Endodermal cell (in vitro differentiated cells): Measurements from ENCODE around the gene APIP. TPM values are rescaled to one million over a fixed set of nuclear protein-coding genes. Genes with fewer than 3 reads are reported as not detected.

ENCODE experiments used
- DNase-seq: peaks from one replicate; pipeline ENCODE4 v3.0.0-alpha.2; 2017
- H3K27ac ChIP-seq: 2 replicates; pipeline ENCODE4 v1.5.1; 2013; ENCODE audit warnings: mild to moderate bottlenecking, low read depth, low read length, moderate library complexity
- H3K27me3 ChIP-seq: 2 replicates; pipeline ENCODE4 v1.6.1; 2013; ENCODE audit warnings: mild to moderate bottlenecking, low read length, moderate library complexity; ENCODE audit not compliant: insufficient read depth, control insufficient read depth, poor library complexity, severe bottlenecking
- H3K36me3 ChIP-seq: 2 replicates; pipeline ENCODE4 v1.7.0; 2013; ENCODE audit warnings: mild to moderate bottlenecking, low read length, moderate library complexity; ENCODE audit not compliant: control insufficient read depth, insufficient read depth
- H3K4me1 ChIP-seq: one replicate; pipeline ENCODE4 v1.7.0; 2013; ENCODE audit warnings: low read length; ENCODE audit not compliant: control insufficient read depth, insufficient read depth
- H3K4me3 ChIP-seq: 2 replicates; pipeline ENCODE4 v1.5.1; 2013; ENCODE audit warnings: mild to moderate bottlenecking, low read length, moderate library complexity
- H3K9ac ChIP-seq: 2 replicates; pipeline ENCODE4 v1.6.1; 2013; ENCODE audit warnings: mild to moderate bottlenecking, low read length, moderate library complexity; ENCODE audit not compliant: poor library complexity, severe bottlenecking; ENCODE audit errors: extremely low read depth
- H3K9me3 ChIP-seq: 2 replicates; pipeline ENCODE4 v1.6.1; 2013; ENCODE audit warnings: mild to moderate bottlenecking, low read length, moderate library complexity; ENCODE audit not compliant: control insufficient read depth
- H3K27ac Mint-ChIP-seq: 2 replicates; pipeline ENCODE4 v1.8.0; 2020; ENCODE audit warnings: mixed read lengths
- H3K27me3 Mint-ChIP-seq: 2 replicates; pipeline ENCODE4 v1.8.0; 2021; ENCODE audit warnings: mild to moderate bottlenecking, mixed read lengths; ENCODE audit not compliant: insufficient read depth
- H3K36me3 Mint-ChIP-seq: 2 replicates; pipeline ENCODE4 v1.8.0; 2020; ENCODE audit warnings: low read depth, mixed read lengths
- H3K4me1 Mint-ChIP-seq: 2 replicates; pipeline ENCODE4 v1.8.0; 2020; ENCODE audit warnings: mixed read lengths
- H3K4me3 Mint-ChIP-seq: 2 replicates; pipeline ENCODE4 v1.8.0; 2020; ENCODE audit warnings: mild to moderate bottlenecking, moderate library complexity, mixed read lengths
- H3K9me3 Mint-ChIP-seq: 2 replicates; pipeline ENCODE4 v1.8.0; 2020; ENCODE audit warnings: mild to moderate bottlenecking, mixed read lengths
- WGBS, 2 experiments: methylation state at CpG; one replicate each; pipeline versions ENCODE4 v1.1.5 to v1.1.7; 2013; ENCODE audit warnings: missing lambda C conversion rate in 2 of 2, mixed read lengths in 1 of 2; ENCODE audit not compliant: insufficient coverage in 1 of 2, insufficient read length in 1 of 2; 5-methylcytosine and 5-hydroxymethylcytosine counted together
- total RNA-seq, 2 donors: library from RNA; stranded (reverse); fragmentation: NEBNext Ultra II Directional in 1 of 2; extraction: Animal tissue kit (Norgen Biotek cat#: 25700) in 1 of 2; gene quantifications; 2 replicates in 1 of 2; 3 replicates in 1 of 2; pipeline ENCODE4 v1.2.1, GENCODE V29; 2021
- TF ChIP-seq, protein P1 (sequence below): fragments of 200-600 bp; sonication (generic); conservative IDR thresholded peaks from 2 replicates; pipeline ENCODE4 v1.5.0; 2021; ENCODE audit warnings: antibody characterized with exemption, mild to moderate bottlenecking

Gene APIP
- total RNA-seq, 2 donors from 2014 or later = 31.8 to 46.2 TPM

DNA sequence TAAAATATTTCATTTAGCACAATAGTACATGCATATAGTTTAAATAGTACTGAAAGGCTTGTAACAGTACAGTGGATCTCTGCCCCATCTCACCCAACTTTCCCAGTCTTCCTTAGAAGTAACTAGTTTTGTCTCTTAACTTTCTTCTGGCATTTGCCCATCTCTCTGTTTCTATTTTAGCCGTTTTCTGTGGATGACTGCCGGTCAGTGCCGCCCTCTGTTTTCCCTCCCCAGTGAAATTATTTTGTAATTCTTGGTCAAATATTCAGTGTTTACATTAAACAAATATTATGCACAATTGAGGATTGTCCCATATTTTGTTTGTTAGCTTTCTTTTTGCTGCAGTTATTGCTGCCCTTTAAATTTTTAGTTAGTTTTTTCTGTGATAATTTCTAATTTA, 8.5 kb upstream of the APIP start:
- Mint-ChIP-seq H3K4me1 (peaks cover 26% of the 10 kb centered on the region), H3K4me3 (no peak overlapping the region), H3K27me3 (no peaks in the 10 kb centered on the region), H3K27ac (no peak overlapping the region), H3K9me3 (no peaks in the 10 kb centered on the region), H3K36me3 (peaks cover 3% of the 10 kb centered on the region)
- Histone ChIP-seq H3K4me3 (no peak overlapping the region), H3K9ac (no peak overlapping the region), H3K4me1 (no peaks in the 10 kb centered on the region), H3K36me3 (peaks cover 18% of the 10 kb centered on the region), H3K27me3 (no peaks in the 10 kb centered on the region), H3K27ac (no peak overlapping the region), H3K9me3 (no peaks in the 10 kb centered on the region)
- TF ChIP-seq, protein P1, sequence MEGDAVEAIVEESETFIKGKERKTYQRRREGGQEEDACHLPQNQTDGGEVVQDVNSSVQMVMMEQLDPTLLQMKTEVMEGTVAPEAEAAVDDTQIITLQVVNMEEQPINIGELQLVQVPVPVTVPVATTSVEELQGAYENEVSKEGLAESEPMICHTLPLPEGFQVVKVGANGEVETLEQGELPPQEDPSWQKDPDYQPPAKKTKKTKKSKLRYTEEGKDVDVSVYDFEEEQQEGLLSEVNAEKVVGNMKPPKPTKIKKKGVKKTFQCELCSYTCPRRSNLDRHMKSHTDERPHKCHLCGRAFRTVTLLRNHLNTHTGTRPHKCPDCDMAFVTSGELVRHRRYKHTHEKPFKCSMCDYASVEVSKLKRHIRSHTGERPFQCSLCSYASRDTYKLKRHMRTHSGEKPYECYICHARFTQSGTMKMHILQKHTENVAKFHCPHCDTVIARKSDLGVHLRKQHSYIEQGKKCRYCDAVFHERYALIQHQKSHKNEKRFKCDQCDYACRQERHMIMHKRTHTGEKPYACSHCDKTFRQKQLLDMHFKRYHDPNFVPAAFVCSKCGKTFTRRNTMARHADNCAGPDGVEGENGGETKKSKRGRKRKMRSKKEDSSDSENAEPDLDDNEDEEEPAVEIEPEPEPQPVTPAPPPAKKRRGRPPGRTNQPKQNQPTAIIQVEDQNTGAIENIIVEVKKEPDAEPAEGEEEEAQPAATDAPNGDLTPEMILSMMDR = no peak
- no peak for DNase-seq
- WGBS, 2 experiments = 92% methylated on average over 3 of the region's 3 CpGs; no CpG with 5 or more reads in 1 of the 2 experiments

DNA sequence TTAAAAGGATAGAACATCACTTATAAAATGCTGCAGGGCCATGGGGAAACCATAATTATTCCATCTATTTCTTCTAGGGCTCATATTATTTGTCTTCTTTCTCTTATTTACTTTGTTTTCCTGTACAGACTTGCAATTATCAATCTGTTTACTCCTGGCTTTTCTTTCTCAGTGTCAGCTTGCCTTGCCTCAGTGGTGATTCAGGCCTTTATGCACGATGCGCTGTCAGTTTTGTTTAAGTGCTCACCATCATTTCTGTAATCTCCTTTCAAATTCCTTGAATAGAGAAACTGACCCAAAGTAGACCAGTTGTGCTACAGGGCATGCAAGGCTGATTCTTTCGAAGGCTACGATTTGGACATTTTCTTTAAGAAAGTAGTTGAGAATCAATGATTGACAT, 5.0 kb upstream of the APIP start:
- H3K36me3 Mint-ChIP-seq = peaks cover 3% of the 10 kb centered on the region
- no peak overlapping the region for H3K27ac Mint-ChIP-seq
- TF ChIP-seq, protein P1 = no peak

DNA sequence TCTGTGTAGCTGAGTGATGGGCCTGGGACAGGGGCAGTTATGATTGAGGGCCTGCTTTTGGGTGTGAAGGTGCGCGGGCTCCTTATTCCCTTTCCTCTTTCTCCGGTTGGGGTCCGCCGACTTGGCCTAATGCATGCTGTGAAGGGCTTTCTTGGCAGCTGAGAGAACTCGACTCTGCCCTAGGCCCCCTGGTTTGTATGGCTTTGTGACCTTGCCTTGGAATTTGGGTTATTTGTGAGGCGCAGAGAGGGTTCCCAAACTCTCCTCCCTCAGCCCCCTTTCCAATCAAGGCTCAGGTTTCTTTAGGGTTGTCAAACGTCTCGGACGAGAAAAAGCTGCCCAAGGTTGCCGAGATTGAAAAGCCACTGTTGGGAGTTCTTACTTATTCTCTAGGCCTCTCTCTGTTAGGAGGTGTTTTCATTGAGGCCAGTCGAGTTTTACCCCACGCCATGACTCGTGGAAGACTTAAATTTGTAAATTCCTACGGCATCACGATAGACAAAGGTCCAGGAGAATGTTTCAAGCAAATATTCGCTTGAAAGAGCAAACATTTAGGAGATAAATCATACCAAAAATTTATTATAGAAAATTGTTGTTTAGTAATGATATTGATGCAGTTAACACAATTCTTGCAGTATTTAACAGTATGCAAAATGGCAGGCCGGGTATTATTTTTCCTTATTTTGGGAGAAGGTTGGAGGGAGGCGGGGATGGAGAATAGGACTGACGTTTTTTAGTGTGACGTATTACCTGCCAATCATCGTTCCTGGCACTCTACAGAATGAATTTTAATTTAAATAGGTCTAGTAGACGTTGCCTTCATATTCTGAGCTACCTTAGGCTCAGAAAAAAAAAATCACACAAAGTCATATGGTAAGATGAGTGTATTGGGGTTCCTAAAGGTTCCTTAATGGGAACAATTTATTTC, 928 bp upstream of the APIP start:
- Mint-ChIP-seq H3K27ac (peak overlapping the region; percentile 99), H3K27me3 (no peaks in the 10 kb centered on the region), H3K9me3 (no peaks in the 10 kb centered on the region), H3K4me1 (peaks cover 16% of the 10 kb centered on the region), H3K4me3 (peak overlapping the region; percentile 98), H3K36me3 (peaks cover 27% of the 10 kb centered on the region)
- Histone ChIP-seq H3K9ac (peak overlapping the region; percentile 96), H3K36me3 (peaks cover 28% of the 10 kb centered on the region), H3K27ac (peak overlapping the region; percentile 91), H3K4me3 (peak overlapping the region; percentile 87), H3K27me3 (no peaks in the 10 kb centered on the region), H3K9me3 (peaks cover 6% of the 10 kb centered on the region), H3K4me1 (peaks cover 7% of the 10 kb centered on the region)
- WGBS, 2 experiments = 15 to 38% methylated on average over 8 to 23 of the region's 23 CpGs
- TF ChIP-seq, protein P1 = no peak
- no peak for DNase-seq

More for the DNA sequence above, 5.0 kb upstream of the APIP start:
- Histone ChIP-seq H3K9ac (no peak overlapping the region), H3K4me1 (peaks cover 7% of the 10 kb centered on the region), H3K4me3 (no peak overlapping the region), H3K27ac (no peak overlapping the region), H3K36me3 (peaks cover 20% of the 10 kb centered on the region), H3K9me3 (no peaks in the 10 kb centered on the region), H3K27me3 (no peaks in the 10 kb centered on the region)
- peaks cover 11% of the 10 kb centered on the region for H3K4me1 Mint-ChIP-seq
- no peaks in the 10 kb centered on the region for H3K27me3 Mint-ChIP-seq
- no peak overlapping the region for H3K4me3 Mint-ChIP-seq
- 82 to 92% methylated on average over 2 to 4 of the region's 4 CpGs for WGBS, 2 experiments
- no peaks in the 10 kb centered on the region for H3K9me3 Mint-ChIP-seq
- DNase-seq = no peak
